Measurements from ENCODE around the gene ACTG1.

GRCh38 chr17:81470944-81471817 is 41.4 kb downstream of the ACTG1 start:
- TF ChIP-seq, protein P1, sequence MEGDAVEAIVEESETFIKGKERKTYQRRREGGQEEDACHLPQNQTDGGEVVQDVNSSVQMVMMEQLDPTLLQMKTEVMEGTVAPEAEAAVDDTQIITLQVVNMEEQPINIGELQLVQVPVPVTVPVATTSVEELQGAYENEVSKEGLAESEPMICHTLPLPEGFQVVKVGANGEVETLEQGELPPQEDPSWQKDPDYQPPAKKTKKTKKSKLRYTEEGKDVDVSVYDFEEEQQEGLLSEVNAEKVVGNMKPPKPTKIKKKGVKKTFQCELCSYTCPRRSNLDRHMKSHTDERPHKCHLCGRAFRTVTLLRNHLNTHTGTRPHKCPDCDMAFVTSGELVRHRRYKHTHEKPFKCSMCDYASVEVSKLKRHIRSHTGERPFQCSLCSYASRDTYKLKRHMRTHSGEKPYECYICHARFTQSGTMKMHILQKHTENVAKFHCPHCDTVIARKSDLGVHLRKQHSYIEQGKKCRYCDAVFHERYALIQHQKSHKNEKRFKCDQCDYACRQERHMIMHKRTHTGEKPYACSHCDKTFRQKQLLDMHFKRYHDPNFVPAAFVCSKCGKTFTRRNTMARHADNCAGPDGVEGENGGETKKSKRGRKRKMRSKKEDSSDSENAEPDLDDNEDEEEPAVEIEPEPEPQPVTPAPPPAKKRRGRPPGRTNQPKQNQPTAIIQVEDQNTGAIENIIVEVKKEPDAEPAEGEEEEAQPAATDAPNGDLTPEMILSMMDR (IDR thresholded peaks at IDR 0.05) = no peak
- TF ChIP-seq POLR2A (IDR thresholded peaks at IDR 0.05) = no peak
